ENCODE results near the gene ODF4.

The ODF4 gene

GRCh38 chr17:8339540-8339939, at the start of gene ODF4:
TSS of gene ODF4 (plus strand) at chr17:8339840. CDS start at chr17:8340052, 212 bp downstream.
- no peak for DNase-seq

GRCh38 chr17:8290043-8290442, 49.6 kb upstream of the ODF4 start:
- no peak for DNase-seq

GRCh38 chr17:8292639-8293395, 46.8 kb upstream of the ODF4 start:
- DNase-seq, result no peak

- no peak for DNase-seq
Observed at GRCh38 chr17:8294361-8294760, 45.3 kb upstream of the ODF4 start.

GRCh38 chr17:8294814-8295316, 44.8 kb upstream of the ODF4 start:
- DNase-seq, result no peak

GRCh38 chr17:8300226-8300625, 39.4 kb upstream of the ODF4 start:
- no peak for DNase-seq

GRCh38 chr17:8300627-8301242, 38.9 kb upstream of the ODF4 start:
- DNase-seq, result peak; percentile 71

- no peak for DNase-seq
Observed at GRCh38 chr17:8310601-8311123, 29.0 kb upstream of the ODF4 start.

GRCh38 chr17:8311131-8311790, 28.4 kb upstream of the ODF4 start:
- DNase-seq, result no peak

- DNase-seq, result no peak
Observed at GRCh38 chr17:8312251-8312650, 27.4 kb upstream of the ODF4 start.

- no peak for DNase-seq
Observed at GRCh38 chr17:8312726-8313600, 26.7 kb upstream of the ODF4 start.

GRCh38 chr17:8314797-8315763, 24.6 kb upstream of the ODF4 start:
- DNase-seq, result no peak

GRCh38 chr17:8315764-8316217, 23.8 kb upstream of the ODF4 start:
- DNase-seq, result no peak

GRCh38 chr17:8318010-8318935, 21.4 kb upstream of the ODF4 start:
- DNase-seq, result no peak

- no peak for DNase-seq
Observed at GRCh38 chr17:8320262-8320661, 19.4 kb upstream of the ODF4 start.

GRCh38 chr17:8320990-8321389, 18.6 kb upstream of the ODF4 start:
- no peak for DNase-seq

GRCh38 chr17:8322061-8322460, 17.6 kb upstream of the ODF4 start:
- DNase-seq, result no peak

GRCh38 chr17:8324132-8324531, 15.5 kb upstream of the ODF4 start:
- no peak for DNase-seq

- no peak for DNase-seq
Observed at GRCh38 chr17:8324923-8325322, 14.7 kb upstream of the ODF4 start.

All from activated CD8-positive, alpha-beta memory T cell treated with anti-CD3 and anti-CD28 coated beads, Interleukin-2, amount 50 U/mL, for 48 hours (primary cell).